Right renal cortex interstitium (tissue), 3 donors: ENCODE data around the gene GNAQ. TPM values are rescaled to one million over a fixed set of nuclear protein-coding genes. Genes with fewer than 3 reads are reported as not detected.
"Not testable (repeated sequence)": the region's sequence is repeated elsewhere in the genome, so short reads cannot be mapped to it uniquely, and the experiment has no call there.

Experiments
- DNase-seq, 3 donors: peaks; one replicate each; pipeline ENCODE4 v3.0.0-alpha.2; 2013; ENCODE audit warnings: low read depth in 3 of 3, low spot score in 2 of 3
- polyA plus RNA-seq, 3 donors: library from polyadenylated mRNA; unstranded; fragments of 120-200 nt; gene quantifications; one replicate each; pipeline ENCODE4 v1.2.1, GENCODE V29; 2013; ENCODE audit not compliant: insufficient read length in 3 of 3

GNAQ gene
- polyA plus RNA-seq = 10 to 100 TPM; 64.8 to 67.5 (median 67.3) TPM

- DNase-seq = no peak
Measured at GRCh38 chr9:78031444-78031892, at the start of gene GNAQ. GNAQ (minus strand) TSS chr9:78031811; CDS start chr9:78031235, 576 bp downstream.

GRCh38 chr9:78074385-78075291 lies 43.0 kb upstream of the GNAQ start:
- no peak for DNase-seq

GRCh38 chr9:78073722-78074121 lies 42.1 kb upstream of the GNAQ start:
- DNase-seq = no peak

GRCh38 chr9:78072586-78073199 lies 41.1 kb upstream of the GNAQ start:
- DNase-seq = no peak

GRCh38 chr9:78070521-78070920 lies 38.9 kb upstream of the GNAQ start:
- no peak for DNase-seq

- no peak for DNase-seq
Measured at GRCh38 chr9:78064075-78064474, 32.5 kb upstream of the GNAQ start.

- DNase-seq = no peak
Measured at GRCh38 chr9:78062710-78063109, 31.1 kb upstream of the GNAQ start.

GRCh38 chr9:78054218-78054617 lies 22.6 kb upstream of the GNAQ start:
- DNase-seq = not testable (repeated sequence)

GRCh38 chr9:78053627-78054026 lies 22.0 kb upstream of the GNAQ start:
- no peak for DNase-seq

- no peak for DNase-seq
Measured at GRCh38 chr9:78050421-78050820, 18.8 kb upstream of the GNAQ start.

- no peak for DNase-seq
Measured at GRCh38 chr9:78049484-78049883, 17.9 kb upstream of the GNAQ start.

GRCh38 chr9:78047106-78047505 lies 15.5 kb upstream of the GNAQ start:
- DNase-seq = no peak

- DNase-seq = no peak
Measured at GRCh38 chr9:78046112-78046511, 14.5 kb upstream of the GNAQ start.

- no peak for DNase-seq
Measured at GRCh38 chr9:78044886-78045285, 13.3 kb upstream of the GNAQ start.

- DNase-seq = no peak
Measured at GRCh38 chr9:78044189-78044588, 12.6 kb upstream of the GNAQ start.

GRCh38 chr9:78041971-78042370 lies 10.4 kb upstream of the GNAQ start:
- no peak for DNase-seq

GRCh38 chr9:78040726-78041125 lies 9.1 kb upstream of the GNAQ start:
- no peak for DNase-seq

GRCh38 chr9:78038620-78039300 lies 7.1 kb upstream of the GNAQ start:
- no peak for DNase-seq

- DNase-seq = no peak
Measured at GRCh38 chr9:78035383-78035993, 3.9 kb upstream of the GNAQ start.

GRCh38 chr9:78033870-78034269 lies 2.3 kb upstream of the GNAQ start:
- no peak for DNase-seq
